ENCODE results near the gene OPRD1.

GRCh38 chr1:28775121-28775942 lies 36.6 kb upstream of the OPRD1 start:
- TF ChIP-seq REPIN1 (tag by site-specific recombination; IDR thresholded peaks at IDR 0.05; ENCODE audit: low read depth): no peak
- TF ChIP-seq ZSCAN30 (tag by site-specific recombination; IDR thresholded peaks at IDR 0.05): no peak
- TF ChIP-seq ZNF157 (tag by site-specific recombination; IDR thresholded peaks at IDR 0.05): no peak
- TF ChIP-seq, protein P1, sequence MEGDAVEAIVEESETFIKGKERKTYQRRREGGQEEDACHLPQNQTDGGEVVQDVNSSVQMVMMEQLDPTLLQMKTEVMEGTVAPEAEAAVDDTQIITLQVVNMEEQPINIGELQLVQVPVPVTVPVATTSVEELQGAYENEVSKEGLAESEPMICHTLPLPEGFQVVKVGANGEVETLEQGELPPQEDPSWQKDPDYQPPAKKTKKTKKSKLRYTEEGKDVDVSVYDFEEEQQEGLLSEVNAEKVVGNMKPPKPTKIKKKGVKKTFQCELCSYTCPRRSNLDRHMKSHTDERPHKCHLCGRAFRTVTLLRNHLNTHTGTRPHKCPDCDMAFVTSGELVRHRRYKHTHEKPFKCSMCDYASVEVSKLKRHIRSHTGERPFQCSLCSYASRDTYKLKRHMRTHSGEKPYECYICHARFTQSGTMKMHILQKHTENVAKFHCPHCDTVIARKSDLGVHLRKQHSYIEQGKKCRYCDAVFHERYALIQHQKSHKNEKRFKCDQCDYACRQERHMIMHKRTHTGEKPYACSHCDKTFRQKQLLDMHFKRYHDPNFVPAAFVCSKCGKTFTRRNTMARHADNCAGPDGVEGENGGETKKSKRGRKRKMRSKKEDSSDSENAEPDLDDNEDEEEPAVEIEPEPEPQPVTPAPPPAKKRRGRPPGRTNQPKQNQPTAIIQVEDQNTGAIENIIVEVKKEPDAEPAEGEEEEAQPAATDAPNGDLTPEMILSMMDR (tag by site-specific recombination; IDR thresholded peaks at IDR 0.05): no peak
- TF ChIP-seq ZNF26 (tag by site-specific recombination; IDR thresholded peaks at IDR 0.05): no peak
- no peak for TF ChIP-seq YY1 (tag by site-specific recombination; IDR thresholded peaks at IDR 0.05)
- no peak for TF ChIP-seq MYNN (tag by site-specific recombination; IDR thresholded peaks at IDR 0.05; ENCODE audit: borderline replicate concordance)
- no peak for TF ChIP-seq PATZ1 (tag by site-specific recombination; IDR thresholded peaks at IDR 0.05)
- TF ChIP-seq ZNF133 (tag by site-specific recombination; IDR thresholded peaks at IDR 0.05): no peak
- TF ChIP-seq ZNF221 (tag by site-specific recombination; IDR thresholded peaks at IDR 0.05; ENCODE audit: borderline replicate concordance): no peak
- TF ChIP-seq, protein P2, sequence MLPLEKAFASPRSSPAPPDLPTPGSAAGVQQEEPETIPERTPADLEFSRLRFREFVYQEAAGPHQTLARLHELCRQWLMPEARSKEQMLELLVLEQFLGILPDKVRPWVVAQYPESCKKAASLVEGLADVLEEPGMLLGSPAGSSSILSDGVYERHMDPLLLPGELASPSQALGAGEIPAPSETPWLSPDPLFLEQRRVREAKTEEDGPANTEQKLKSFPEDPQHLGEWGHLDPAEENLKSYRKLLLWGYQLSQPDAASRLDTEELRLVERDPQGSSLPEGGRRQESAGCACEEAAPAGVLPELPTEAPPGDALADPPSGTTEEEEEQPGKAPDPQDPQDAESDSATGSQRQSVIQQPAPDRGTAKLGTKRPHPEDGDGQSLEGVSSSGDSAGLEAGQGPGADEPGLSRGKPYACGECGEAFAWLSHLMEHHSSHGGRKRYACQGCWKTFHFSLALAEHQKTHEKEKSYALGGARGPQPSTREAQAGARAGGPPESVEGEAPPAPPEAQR (tag by site-specific recombination; IDR thresholded peaks at IDR 0.05): no peak
- TF ChIP-seq ZFHX2 (tag by site-specific recombination; conservative IDR thresholded peaks at IDR 0.05): no peak
- TF ChIP-seq ZBTB21 (tag by site-specific recombination; IDR thresholded peaks at IDR 0.05): no peak

All from HEK293 (cell line).